Measurements from ENCODE around the gene ZFAND3. TPM values are rescaled to one million over a fixed set of nuclear protein-coding genes. Genes with fewer than 3 reads are reported as not detected.

ZFAND3 gene
- total RNA-seq, 1 experiment from 2014 or later, result 107 TPM

GRCh38 chr6:38030380-38030779, 210.9 kb downstream of the ZFAND3 start:
- Mint-ChIP-seq H3K9me3 (ENCODE audit: unreplicated experiment) (no peaks in the 10 kb centered on the region), H3K27me3 (ENCODE audit: insufficient read depth, unreplicated experiment) (no peaks in the 10 kb centered on the region), H3K4me1 (ENCODE audit: low read depth, unreplicated experiment) (peaks cover 7% of the 10 kb centered on the region), H3K4me3 (ENCODE audit: unreplicated experiment) (no peak overlapping the region), H3K27ac (ENCODE audit: unreplicated experiment) (no peak overlapping the region), H3K36me3 (ENCODE audit: insufficient read depth, unreplicated experiment) (peaks cover 8% of the 10 kb centered on the region)
- Histone ChIP-seq H3K4me3 (ENCODE audit: low read depth, low read length) (no peak overlapping the region), H3K36me3 (ENCODE audit: control insufficient read depth, insufficient read depth, low read length) (no peaks in the 10 kb centered on the region), H3K4me1 (no peaks in the 10 kb centered on the region), H3K9me3 (no peaks in the 10 kb centered on the region), H3K27me3 (replicated peaks; ENCODE audit: control insufficient read depth, insufficient read depth, low read length) (no peaks in the 10 kb centered on the region)
- ChIA-PET POLR2A (no interaction called here), CTCF (no interaction called here)
- BruUV-seq (replicated peaks), result no TSS peak
- no peak for DNase-seq
- TF ChIP-seq CTCF (IDR thresholded peaks at IDR 0.05; ENCODE audit: insufficient read depth in 1 of 2, low read depth in 1 of 2, low read length in 1 of 2, severe bottlenecking in 1 of 2, unreplicated experiment in 1 of 2), result no peak
- intact Hi-C loops (cut with micrococcal nuclease; ENCODE audit: unreplicated experiment), result loop anchor here (10.0 kb wide), 1 partner anchor 84 kb away; no protein-coding TSS in a partner anchor

DNA sequence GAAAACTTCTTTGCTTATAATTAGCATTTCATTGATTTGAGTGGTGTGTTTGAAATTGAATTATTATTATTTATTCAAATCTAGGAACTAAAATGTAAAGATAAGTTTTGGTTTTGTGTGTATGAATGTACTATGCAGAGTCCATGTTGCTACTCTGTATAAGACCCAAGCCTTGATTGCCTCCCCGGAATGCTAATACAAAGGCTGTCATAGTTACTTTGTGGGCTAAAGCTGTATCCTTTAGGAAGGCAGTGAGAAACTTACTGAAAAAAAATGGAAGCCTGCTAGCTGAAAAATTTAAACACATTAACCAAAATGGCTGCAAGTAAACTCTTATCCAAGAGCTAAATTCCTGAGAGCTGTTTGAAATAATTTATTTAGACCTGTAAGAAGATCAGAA, 213.3 kb downstream of the ZFAND3 start:
- H3K4me3 Mint-ChIP-seq (ENCODE audit: unreplicated experiment), result no peak overlapping the region
- Histone ChIP-seq H3K4me3 (ENCODE audit: low read depth, low read length) (no peak overlapping the region), H3K4me1 (no peaks in the 10 kb centered on the region), H3K9me3 (no peaks in the 10 kb centered on the region), H3K27me3 (replicated peaks; ENCODE audit: control insufficient read depth, insufficient read depth, low read length) (no peaks in the 10 kb centered on the region), H3K36me3 (ENCODE audit: control insufficient read depth, insufficient read depth, low read length) (no peaks in the 10 kb centered on the region)
- POLR2A ChIA-PET, result no interaction called here
- no peaks in the 10 kb centered on the region for H3K36me3 Mint-ChIP-seq (ENCODE audit: insufficient read depth, unreplicated experiment)
- no peak for TF ChIP-seq CTCF (IDR thresholded peaks at IDR 0.05; ENCODE audit: insufficient read depth in 1 of 2, low read depth in 1 of 2, low read length in 1 of 2, severe bottlenecking in 1 of 2, unreplicated experiment in 1 of 2)
- CTCF ChIA-PET, result interaction anchor here (1.0 kb wide), 1 partner anchor 242 kb away, joined by 4 read pairs; no protein-coding TSS in a partner anchor
- H3K27ac Mint-ChIP-seq (ENCODE audit: unreplicated experiment), result no peak overlapping the region
- H3K4me1 Mint-ChIP-seq (ENCODE audit: low read depth, unreplicated experiment), result peaks cover 5% of the 10 kb centered on the region
- intact Hi-C loops (cut with micrococcal nuclease; ENCODE audit: unreplicated experiment), result loop anchor here (10.0 kb wide), 1 partner anchor 82 kb away; no protein-coding TSS in a partner anchor
- BruUV-seq (replicated peaks), result no TSS peak
- DNase-seq, result no peak
- no peaks in the 10 kb centered on the region for H3K9me3 Mint-ChIP-seq (ENCODE audit: unreplicated experiment)
- H3K27me3 Mint-ChIP-seq (ENCODE audit: insufficient read depth, unreplicated experiment), result no peaks in the 10 kb centered on the region

DNA sequence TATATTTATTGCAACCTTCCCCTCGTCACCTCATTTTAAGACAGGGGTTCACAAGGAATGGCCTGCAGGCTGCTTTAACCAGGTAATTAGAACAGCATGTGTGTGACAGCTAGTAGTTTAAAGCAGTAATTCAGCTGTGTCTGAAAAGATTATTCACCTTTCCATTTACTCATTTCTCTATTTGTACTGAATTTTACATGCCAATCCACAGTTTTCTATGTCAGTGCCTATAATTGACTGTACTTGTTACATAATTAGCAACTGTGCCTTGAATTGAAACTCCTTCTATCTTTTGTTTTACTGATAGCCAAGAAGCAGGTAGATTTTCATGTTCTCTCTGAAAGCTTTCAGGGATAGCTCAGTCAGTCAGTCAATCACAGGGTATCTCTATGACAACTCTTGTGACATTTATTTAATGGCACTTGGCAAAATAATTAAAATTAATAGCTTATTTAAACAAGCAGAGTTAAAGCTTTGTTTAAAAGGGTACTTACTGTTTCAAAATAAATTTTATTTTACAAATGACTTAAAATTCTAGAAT, 214.0 kb downstream of the ZFAND3 start:
- Histone ChIP-seq H3K4me1 (no peaks in the 10 kb centered on the region), H3K9me3 (no peaks in the 10 kb centered on the region), H3K4me3 (ENCODE audit: low read depth, low read length) (no peak overlapping the region), H3K27me3 (replicated peaks; ENCODE audit: control insufficient read depth, insufficient read depth, low read length) (no peaks in the 10 kb centered on the region), H3K36me3 (ENCODE audit: control insufficient read depth, insufficient read depth, low read length) (no peaks in the 10 kb centered on the region)
- Mint-ChIP-seq H3K9me3 (ENCODE audit: unreplicated experiment) (no peaks in the 10 kb centered on the region), H3K27ac (ENCODE audit: unreplicated experiment) (no peak overlapping the region), H3K36me3 (ENCODE audit: insufficient read depth, unreplicated experiment) (no peaks in the 10 kb centered on the region), H3K4me3 (ENCODE audit: unreplicated experiment) (no peak overlapping the region), H3K27me3 (ENCODE audit: insufficient read depth, unreplicated experiment) (no peaks in the 10 kb centered on the region), H3K4me1 (ENCODE audit: low read depth, unreplicated experiment) (no peaks in the 10 kb centered on the region)
- POLR2A ChIA-PET, result no interaction called here
- DNase-seq, result no peak
- intact Hi-C loops (cut with micrococcal nuclease; ENCODE audit: unreplicated experiment), result loop anchor here (10.0 kb wide), 1 partner anchor 81 kb away; no protein-coding TSS in a partner anchor
- no peak for TF ChIP-seq CTCF (IDR thresholded peaks at IDR 0.05; ENCODE audit: insufficient read depth in 1 of 2, low read depth in 1 of 2, low read length in 1 of 2, severe bottlenecking in 1 of 2, unreplicated experiment in 1 of 2)
- BruUV-seq (replicated peaks), result no TSS peak
- CTCF ChIA-PET, result interaction anchor here (0.5 to 1.0 kb wide), 2 partner anchors 118 to 242 kb away, joined by 3 to 4 read pairs; no protein-coding TSS in a partner anchor

Measured in Caco-2 (cell line).